GM12878 (cell line): ENCODE measurements around the gene ACVR1C. TPM values are rescaled to one million over a fixed set of nuclear protein-coding genes. Genes with fewer than 3 reads are reported as not detected.

Experiments
- ATAC-seq: fragments of 200-7000 bp; cut with Tn5 transposase; 3 replicates; pipeline ENCODE4 v1.9.1; 2020; ENCODE audit warnings: mild to moderate bottlenecking, moderate library complexity
- BruUV-seq: library from RNA; stranded (reverse); fragments of 400-500 nt; replicated peaks from 2 replicates; lab custom pipeline; 2021; lab: Mats Ljungman, UMichigan
- CTCF ChIA-PET: fragments of 300-600 bp; sonication (Branson Sonifier 250); formaldehyde crosslinking; extraction: SDS; loops from one replicate; lab custom pipeline; 2021; ENCODE audit warnings: inconsistent platforms; lab: Yijun Ruan, JAX
- POLR2A ChIA-PET: fragments of 350-600 bp; formaldehyde crosslinking; extraction: SDS; loops from one replicate; lab custom pipeline; 2021; ENCODE audit warnings: inconsistent platforms; lab: Charles Lee
- RAD21 ChIA-PET: fragments of 300-600 bp; sonication (Branson Sonifier 250); formaldehyde crosslinking; loops from one replicate; lab custom pipeline; 2023; ENCODE audit warnings: antibody characterized with exemption; ENCODE audit not compliant: unreplicated experiment; lab: Charles Lee
- SMC1A ChIA-PET: fragments of 300-600 bp; sonication (Branson Sonifier 250); formaldehyde crosslinking; loops from one replicate; lab custom pipeline; 2023; ENCODE audit not compliant: unreplicated experiment, uncharacterized antibody; lab: Charles Lee
- DNase-seq: peaks from one replicate; pipeline ENCODE4 v3.0.0-alpha.2; 2011; ENCODE audit warnings: low read depth, low spot score
- FAIRE-seq: peaks from 3 replicates; lab custom pipeline; 2011; peaks lifted over from hg19 to GRCh38; lab: Jason Lieb, UNC
- H2AFZ ChIP-seq: 2 replicates; pipeline ENCODE4 v1.6.0; 2011; ENCODE audit warnings: low read depth, low read length, control low read depth; ENCODE audit not compliant: control insufficient read depth
- H3K27ac ChIP-seq: 2 replicates; pipeline ENCODE4 v1.5.1; 2011; ENCODE audit warnings: control low read depth; ENCODE audit not compliant: control insufficient read depth, insufficient read depth
- H3K27me3 ChIP-seq, 2 experiments: replicated peaks in 1 of 2; 2 replicates each; pipeline versions ENCODE4 v1.6.0 to v1.6.1; 2011; ENCODE audit warnings: low read length in 1 of 2; ENCODE audit not compliant: control insufficient read depth in 2 of 2, insufficient read depth in 2 of 2
- H3K36me3 ChIP-seq, 2 experiments: 2 replicates each; pipeline ENCODE4 v1.5.1; 2011; ENCODE audit warnings: low read length in 1 of 2; ENCODE audit not compliant: control insufficient read depth in 2 of 2, insufficient read depth in 2 of 2
- H3K4me1 ChIP-seq: 2 replicates; pipeline ENCODE4 v1.6.1; 2011; ENCODE audit warnings: mild to moderate bottlenecking, low read length, moderate library complexity, mixed read lengths; ENCODE audit not compliant: control insufficient read depth, insufficient read depth
- H3K4me2 ChIP-seq: 2 replicates; pipeline ENCODE4 v1.6.0; 2011; ENCODE audit warnings: control low read depth; ENCODE audit not compliant: control insufficient read depth, insufficient read depth
- H3K4me3 ChIP-seq: fragments of 200-600 bp; sonication (generic); 2 replicates; pipeline ENCODE4 v1.5.1; 2016
- H3K79me2 ChIP-seq: 2 replicates; pipeline ENCODE4 v1.6.0; 2011; ENCODE audit warnings: low read length; ENCODE audit not compliant: control insufficient read depth, insufficient read depth
- H3K9ac ChIP-seq: 2 replicates; pipeline ENCODE4 v1.8.0; 2011; ENCODE audit warnings: low read length, control low read depth, mixed read lengths; ENCODE audit not compliant: control insufficient read depth, insufficient read depth
- H3K9me3 ChIP-seq: replicated peaks from 3 replicates; pipeline ENCODE4 v1.5.1; 2011; ENCODE audit warnings: mild to moderate bottlenecking, low read length; ENCODE audit not compliant: control insufficient read depth, insufficient read depth
- H4K20me1 ChIP-seq: 2 replicates; pipeline ENCODE4 v1.6.0; 2011; ENCODE audit not compliant: control insufficient read depth, insufficient read depth
- CEBPZ ChIP-seq: fragments of 150-350 bp; IDR thresholded peaks from 2 replicates; pipeline ENCODE4 v1.6.1; 2016; ENCODE audit warnings: low read depth, low read length
- CHD4 ChIP-seq: fragments of 200-600 bp; sonication (generic); IDR thresholded peaks from 2 replicates; pipeline ENCODE4 v1.6.1; 2016; ENCODE audit warnings: mild to moderate bottlenecking
- E2F8 ChIP-seq: fragments of 450-650 bp; IDR thresholded peaks from 2 replicates; pipeline ENCODE4 v1.6.1; 2018; ENCODE audit warnings: mild to moderate bottlenecking, low read depth, moderate library complexity; ENCODE audit not compliant: partially characterized antibody
- FOXK2 ChIP-seq: fragments of 450-650 bp; IDR thresholded peaks from 2 replicates; pipeline ENCODE4 v1.6.1; 2017; ENCODE audit warnings: mild to moderate bottlenecking, moderate library complexity
- HDGF ChIP-seq: fragments of 450-650 bp; IDR thresholded peaks from 2 replicates; pipeline ENCODE4 v1.6.1; 2016; ENCODE audit warnings: antibody characterized with exemption
- MXI1 ChIP-seq: fragments of 150-350 bp; IDR thresholded peaks from 2 replicates; pipeline ENCODE4 v1.6.1; 2011; ENCODE audit warnings: low read depth, mild to moderate bottlenecking, inconsistent platforms, low read length, improper control_type of control experiment
- PAX5 ChIP-seq: IDR thresholded peaks from 2 replicates; pipeline ENCODE4 v1.6.1; 2011; ENCODE audit warnings: low read depth, low read length, borderline replicate concordance
- PML ChIP-seq: IDR thresholded peaks from 2 replicates; pipeline ENCODE4 v1.6.1; 2012; ENCODE audit warnings: low read length, inconsistent platforms
- ZBED1 ChIP-seq: IDR thresholded peaks from 2 replicates; pipeline ENCODE4 v1.6.1; 2016; ENCODE audit warnings: borderline replicate concordance
- ZNF217 ChIP-seq: fragments of 450-650 bp; IDR thresholded peaks from 2 replicates; pipeline ENCODE4 v1.6.1; 2017; ENCODE audit warnings: antibody characterized with exemption, mild to moderate bottlenecking
- WGBS: methylation state at CpG from one replicate; pipeline ENCODE4 v1.1.6; 2016; ENCODE audit warnings: low lambda C conversion rate; ENCODE audit not compliant: insufficient replicate concordance, insufficient coverage; ENCODE audit errors: missing lambda C conversion rate; 5-methylcytosine and 5-hydroxymethylcytosine counted together
- in situ Hi-C: fragments of 300-500 bp; cut with MboI; formaldehyde crosslinking; loops from 9 replicates; pipeline ENCODE4 v1.14.3; 2018; ENCODE audit warnings: mixed read lengths
- intact Hi-C: fragments of 100-400 bp; cut with micrococcal nuclease; formaldehyde crosslinking; loops from one replicate; pipeline ENCODE4 v1.14.2; 2022; ENCODE audit not compliant: unreplicated experiment
- polyA plus RNA-seq, 11 experiments: library from polyadenylated mRNA; depleted of rRNA in 4 of 11; unstranded in 6 of 11; stranded (reverse) in 5 of 11; fragments of >200 nt; fragmentation: Nextera tagmentation in 4 of 11; fragmentation: Illumina TruSeq in 1 of 11; extraction: Ambion mirVana in 4 of 11; extraction: Trizol in 1 of 11; gene quantifications; 1 replicate in 1 of 11; 2 replicates in 10 of 11; pipeline versions ENCODE4 v1.2.1 to v1.2.3, GENCODE V29; 2011 to 2016; ENCODE audit warnings: inconsistent platforms in 2 of 11, missing spikeins in 2 of 11, low read depth in 1 of 11
- total RNA-seq, 4 experiments: library from RNA; depleted of rRNA in 3 of 4; stranded (reverse); fragments of >200 nt in 3 of 4; fragmentation: Illumina TruSeq in 1 of 4; extraction: Trizol in 1 of 4; gene quantifications; 2 replicates each; pipeline versions ENCODE4 v1.2.1 to v1.2.3, GENCODE V29; 2013 to 2021
- TF ChIP-seq, protein P1 (sequence below): IDR thresholded peaks from 2 replicates; pipeline ENCODE4 v1.6.1; 2012; ENCODE audit warnings: low read length, inconsistent platforms

Gene ACVR1C
- total and polyA plus RNA-seq, 10 of the 15 experiments (the other 5 are each of a cell fraction or from before 2014, with no cell fraction given), result not detected

GRCh38 chr2:157565550-157565949, 63.1 kb downstream of the ACVR1C start (continued):
- TF ChIP-seq PML (no peak), CEBPZ (no peak), CHD4 (no peak), PAX5 (no peak)

DNA sequence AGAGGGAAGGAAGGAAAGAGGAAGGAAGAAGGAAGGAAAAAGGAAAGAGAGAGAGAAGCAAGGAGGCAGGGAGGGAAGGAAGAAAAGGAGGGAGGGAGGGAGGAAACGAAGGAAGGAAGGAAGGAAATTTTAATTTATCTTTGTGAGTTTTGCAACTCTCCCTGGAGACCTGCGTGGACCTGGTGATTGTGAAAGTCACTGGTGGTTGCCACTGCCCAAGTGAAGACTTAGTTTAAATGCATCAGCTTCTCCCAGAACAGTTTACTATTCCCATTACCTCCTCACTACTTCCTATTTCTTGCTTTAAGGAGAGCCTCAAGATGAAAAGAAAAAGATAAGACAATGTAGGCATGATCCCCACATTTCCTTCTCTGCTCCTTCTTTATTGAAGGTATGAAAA, 68.8 kb downstream of the ACVR1C start:
- in situ Hi-C loops, result no loop called here
- no peak overlapping the region for H3K4me2 ChIP-seq
- ChIA-PET SMC1A (interaction anchor here (0.6 kb wide), 1 partner anchor 66 kb away, joined by 3 read pairs; no protein-coding TSS in a partner anchor), POLR2A (no interaction called here), RAD21 (no interaction called here)
- FAIRE-seq, result no peak
- BruUV-seq, result no TSS peak
- TF ChIP-seq MXI1 (no peak), ZNF217 (no peak), FOXK2 (no peak), HDGF (no peak), ZBED1 (no peak), E2F8 (no peak)
- TF ChIP-seq, protein P1, sequence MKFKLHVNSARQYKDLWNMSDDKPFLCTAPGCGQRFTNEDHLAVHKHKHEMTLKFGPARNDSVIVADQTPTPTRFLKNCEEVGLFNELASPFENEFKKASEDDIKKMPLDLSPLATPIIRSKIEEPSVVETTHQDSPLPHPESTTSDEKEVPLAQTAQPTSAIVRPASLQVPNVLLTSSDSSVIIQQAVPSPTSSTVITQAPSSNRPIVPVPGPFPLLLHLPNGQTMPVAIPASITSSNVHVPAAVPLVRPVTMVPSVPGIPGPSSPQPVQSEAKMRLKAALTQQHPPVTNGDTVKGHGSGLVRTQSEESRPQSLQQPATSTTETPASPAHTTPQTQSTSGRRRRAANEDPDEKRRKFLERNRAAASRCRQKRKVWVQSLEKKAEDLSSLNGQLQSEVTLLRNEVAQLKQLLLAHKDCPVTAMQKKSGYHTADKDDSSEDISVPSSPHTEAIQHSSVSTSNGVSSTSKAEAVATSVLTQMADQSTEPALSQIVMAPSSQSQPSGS, result no peak
- TF ChIP-seq, all 136 proteins: peak for 0
- H3K79me2 ChIP-seq, result no peaks in the 10 kb centered on the region
- H3K27ac ChIP-seq, result no peak overlapping the region
- H3K9ac ChIP-seq, result no peak overlapping the region
- no peaks in the 10 kb centered on the region for H3K4me1 ChIP-seq
- 5% methylated on average over 2 of the region's 2 CpGs for WGBS
- no peak for DNase-seq
- ATAC-seq, result no peak
- intact Hi-C loops, result no loop called here
- no peaks in the 10 kb centered on the region for H3K9me3 ChIP-seq
- H3K36me3 ChIP-seq, result no peaks in the 10 kb centered on the region
- CTCF ChIA-PET, result interaction anchor here (1.2 kb wide), 1 partner anchor 224 kb away, joined by 3 read pairs; no protein-coding TSS in a partner anchor
- H2AFZ ChIP-seq, result no peak overlapping the region
- H3K4me3 ChIP-seq, result no peak overlapping the region
- no peaks in the 10 kb centered on the region for H4K20me1 ChIP-seq
- H3K27me3 ChIP-seq, result no peaks in the 10 kb centered on the region
